ENCODE data around the gene ARID5B.

DNA sequence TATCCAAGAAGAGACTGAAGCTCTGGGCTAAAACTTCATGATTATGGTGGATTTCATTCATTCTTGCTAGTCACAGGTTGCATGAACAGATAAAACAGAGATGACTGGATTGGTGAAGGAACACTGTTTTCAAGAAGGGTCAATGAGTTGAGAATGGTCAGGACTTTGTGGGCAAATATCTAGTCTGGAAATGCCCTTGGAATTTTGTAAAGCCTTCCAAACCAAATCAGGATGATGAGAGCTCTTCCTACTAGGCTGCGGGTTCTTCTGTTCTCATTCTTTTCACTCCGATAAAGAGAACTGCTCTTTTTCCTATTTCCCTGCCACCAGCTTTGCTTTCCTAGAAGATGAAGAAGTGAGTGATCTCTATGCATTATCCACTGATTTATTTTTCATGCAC, 171.4 kb downstream of the ARID5B start:
- no peak for TF ChIP-seq POLR2A (IDR thresholded peaks at IDR 0.05)
- TF ChIP-seq, protein P1, sequence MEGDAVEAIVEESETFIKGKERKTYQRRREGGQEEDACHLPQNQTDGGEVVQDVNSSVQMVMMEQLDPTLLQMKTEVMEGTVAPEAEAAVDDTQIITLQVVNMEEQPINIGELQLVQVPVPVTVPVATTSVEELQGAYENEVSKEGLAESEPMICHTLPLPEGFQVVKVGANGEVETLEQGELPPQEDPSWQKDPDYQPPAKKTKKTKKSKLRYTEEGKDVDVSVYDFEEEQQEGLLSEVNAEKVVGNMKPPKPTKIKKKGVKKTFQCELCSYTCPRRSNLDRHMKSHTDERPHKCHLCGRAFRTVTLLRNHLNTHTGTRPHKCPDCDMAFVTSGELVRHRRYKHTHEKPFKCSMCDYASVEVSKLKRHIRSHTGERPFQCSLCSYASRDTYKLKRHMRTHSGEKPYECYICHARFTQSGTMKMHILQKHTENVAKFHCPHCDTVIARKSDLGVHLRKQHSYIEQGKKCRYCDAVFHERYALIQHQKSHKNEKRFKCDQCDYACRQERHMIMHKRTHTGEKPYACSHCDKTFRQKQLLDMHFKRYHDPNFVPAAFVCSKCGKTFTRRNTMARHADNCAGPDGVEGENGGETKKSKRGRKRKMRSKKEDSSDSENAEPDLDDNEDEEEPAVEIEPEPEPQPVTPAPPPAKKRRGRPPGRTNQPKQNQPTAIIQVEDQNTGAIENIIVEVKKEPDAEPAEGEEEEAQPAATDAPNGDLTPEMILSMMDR (IDR thresholded peaks at IDR 0.05), result no peak

Data from Peyer's patch (tissue), 4 donors.